Forelimb muscle (tissue), 1 donor: ENCODE results near the gene KRTAP9-1. TPM values are rescaled to one million over a fixed set of nuclear protein-coding genes. Genes with fewer than 3 reads are reported as not detected.
"Not testable (repeated sequence)": the region's sequence is repeated elsewhere in the genome, so short reads cannot be mapped to it uniquely, and the experiment has no call there.

ENCODE experiments used
- DNase-seq: peaks from one replicate; pipeline ENCODE4 v3.0.0-alpha.2; 2013; ENCODE audit warnings: low read depth
- polyA plus RNA-seq: library from polyadenylated mRNA; unstranded; fragments of 120-200 nt; gene quantifications from one replicate; pipeline ENCODE4 v1.2.1, GENCODE V29; 2013; ENCODE audit not compliant: insufficient read length

KRTAP9-1 gene, protein sequence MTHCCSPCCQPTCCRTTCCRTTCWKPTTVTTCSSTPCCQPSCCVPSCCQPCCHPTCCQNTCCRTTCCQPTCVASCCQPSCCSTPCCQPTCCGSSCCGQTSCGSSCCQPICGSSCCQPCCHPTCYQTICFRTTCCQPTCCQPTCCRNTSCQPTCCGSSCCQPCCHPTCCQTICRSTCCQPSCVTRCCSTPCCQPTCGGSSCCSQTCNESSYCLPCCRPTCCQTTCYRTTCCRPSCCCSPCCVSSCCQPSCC
- not detected for polyA plus RNA-seq

DNA sequence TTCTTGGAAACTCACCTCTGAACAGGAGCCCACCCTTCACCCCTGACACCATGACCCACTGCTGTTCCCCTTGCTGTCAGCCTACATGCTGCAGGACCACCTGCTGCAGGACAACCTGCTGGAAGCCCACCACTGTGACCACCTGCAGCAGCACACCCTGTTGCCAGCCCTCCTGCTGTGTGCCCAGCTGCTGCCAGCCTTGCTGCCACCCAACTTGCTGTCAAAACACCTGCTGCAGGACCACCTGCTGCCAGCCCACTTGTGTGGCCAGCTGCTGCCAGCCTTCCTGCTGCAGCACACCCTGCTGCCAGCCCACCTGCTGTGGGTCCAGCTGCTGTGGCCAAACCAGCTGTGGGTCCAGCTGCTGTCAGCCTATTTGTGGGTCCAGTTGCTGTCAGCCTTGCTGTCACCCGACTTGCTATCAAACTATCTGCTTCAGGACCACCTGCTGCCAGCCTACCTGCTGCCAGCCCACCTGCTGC lies at the start of gene KRTAP9-1:
Gene KRTAP9-1 (plus strand): TSS at position 51 of the 482 bp plus-strand sequence. CDS start 0 bp downstream, at position 51.
- not testable (repeated sequence) for DNase-seq

DNA sequence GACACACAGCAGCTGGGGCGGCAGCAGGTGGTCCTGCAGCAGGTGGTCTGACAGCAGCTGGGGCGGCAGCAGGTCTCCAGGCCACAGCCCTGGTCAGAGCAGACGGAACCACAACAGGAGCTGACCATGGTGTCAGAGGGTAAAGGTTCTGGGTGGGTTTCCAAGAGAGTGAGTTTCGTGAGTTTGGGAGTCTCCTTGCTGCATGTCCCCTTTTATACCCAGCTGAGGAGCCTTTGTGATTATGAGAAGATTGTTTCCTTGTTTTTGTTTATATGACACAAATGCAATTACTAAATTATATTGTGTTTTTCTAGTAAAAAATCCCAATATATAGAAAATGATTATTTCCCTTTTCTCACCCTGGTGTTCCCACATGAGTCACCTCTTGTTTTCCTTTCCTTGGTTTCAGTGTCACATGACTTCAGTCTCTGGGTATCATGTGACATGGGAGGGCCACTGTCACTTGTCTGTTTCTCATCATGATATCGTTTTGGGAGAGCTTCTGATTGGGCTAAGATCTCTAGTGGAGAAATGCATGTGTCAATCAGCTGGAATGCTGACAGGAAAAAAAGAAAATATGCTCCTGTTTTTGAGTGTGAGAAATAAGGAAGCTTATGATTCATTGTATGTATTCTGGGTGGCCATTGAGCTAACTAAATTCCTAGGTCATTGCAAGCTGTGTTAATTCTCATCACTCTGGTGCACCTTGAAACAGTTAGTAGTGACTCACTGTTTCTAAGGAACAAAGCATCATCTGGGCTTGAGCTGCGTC lies 49.1 kb upstream of the KRTAP9-1 start, which contains the start of gene KRTAP4-6:
Gene KRTAP4-6 (minus strand): TSS at position 185 of the 772 bp plus-strand sequence. CDS start 57 bp downstream, at position 128.
- no peak for DNase-seq

DNA sequence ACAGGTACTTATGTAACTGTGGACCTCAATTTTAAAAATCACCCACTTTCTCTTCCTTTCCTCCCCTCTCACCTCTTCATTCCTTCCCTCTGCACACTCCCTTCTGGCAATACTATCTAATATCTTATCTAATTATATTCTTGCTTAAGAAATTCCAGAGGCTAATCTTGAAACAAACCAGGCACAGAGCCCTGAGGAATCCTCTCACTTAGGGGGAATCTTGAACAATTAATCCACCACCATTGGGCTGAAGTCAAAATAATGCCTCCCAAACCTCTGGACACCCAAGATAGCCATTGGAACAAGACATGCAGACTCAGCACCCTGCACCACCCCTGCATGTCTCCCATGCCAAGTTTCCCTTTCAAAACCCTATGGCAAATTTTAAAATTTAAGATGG lies 48.3 kb upstream of the KRTAP9-1 start:
- DNase-seq: no peak

DNA sequence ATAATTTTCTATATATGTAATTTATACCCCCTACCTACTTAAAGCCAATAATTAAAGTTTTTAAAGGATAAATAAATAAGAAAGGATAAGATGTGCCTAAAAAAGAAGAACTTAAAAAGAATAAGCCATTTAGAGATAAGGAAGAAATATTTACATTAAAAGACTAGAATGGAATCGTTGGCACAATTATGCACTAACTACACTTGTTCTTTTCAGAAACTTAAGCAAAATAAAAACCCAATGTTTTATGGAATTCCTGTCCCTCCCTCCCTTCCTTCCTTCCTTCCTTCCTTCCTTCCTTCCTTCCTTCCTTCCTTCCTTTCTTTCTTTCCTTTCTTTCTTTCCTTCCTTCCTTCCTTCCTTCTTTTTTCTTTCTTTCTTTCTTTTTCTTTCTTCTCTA lies 44.8 kb upstream of the KRTAP9-1 start:
- no peak for DNase-seq

DNA sequence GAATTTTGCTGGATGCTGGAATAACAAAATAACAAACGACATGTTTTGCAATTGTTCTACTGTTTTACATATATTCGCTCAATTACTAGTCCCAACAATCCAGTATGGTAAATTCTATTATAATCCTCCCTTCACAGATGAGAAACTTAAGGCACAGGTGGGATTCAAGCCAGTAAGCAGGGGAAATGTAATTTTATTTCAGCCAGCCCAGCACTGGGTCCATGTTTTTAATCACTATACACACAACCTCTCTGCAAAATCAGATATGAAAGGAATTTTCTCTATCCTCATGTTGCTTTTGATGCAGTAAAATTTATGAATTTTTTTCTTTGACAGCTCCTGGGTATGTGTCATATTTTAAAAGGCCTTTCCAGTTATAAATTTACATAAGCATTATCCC lies 44.4 kb upstream of the KRTAP9-1 start:
- DNase-seq: no peak

DNA sequence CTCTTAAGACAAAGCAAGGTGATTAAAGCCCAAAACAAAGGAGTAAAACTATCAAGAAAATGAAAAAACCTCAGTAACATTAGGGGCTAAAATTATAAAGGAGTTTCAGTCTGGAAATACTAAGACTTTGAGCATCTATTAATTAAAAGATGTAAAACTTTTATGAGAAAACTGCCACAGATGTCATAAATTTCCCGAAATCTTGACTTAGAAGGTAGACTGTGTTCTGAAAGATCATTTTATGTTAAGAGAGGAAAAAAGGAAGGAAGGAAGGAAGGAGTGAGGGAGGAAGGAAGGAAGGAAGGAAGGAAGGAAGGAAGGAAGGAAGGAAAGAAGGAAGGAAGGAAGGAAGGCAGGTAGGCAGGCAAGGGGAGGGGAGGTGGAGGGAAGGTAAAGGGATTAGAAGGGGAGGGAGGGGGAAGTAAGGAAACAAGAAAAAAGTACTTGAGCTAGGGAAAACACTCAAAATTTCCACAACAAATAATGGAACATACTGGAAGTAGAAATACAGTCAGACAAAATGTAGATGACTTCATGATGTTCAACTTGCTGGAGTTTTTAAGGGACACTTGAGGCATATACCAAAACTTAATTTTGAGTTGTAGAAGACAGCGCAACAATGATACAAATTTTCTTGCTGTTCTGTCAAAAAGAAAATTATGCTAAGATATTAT lies 42.0 kb upstream of the KRTAP9-1 start:
- no peak for DNase-seq

DNA sequence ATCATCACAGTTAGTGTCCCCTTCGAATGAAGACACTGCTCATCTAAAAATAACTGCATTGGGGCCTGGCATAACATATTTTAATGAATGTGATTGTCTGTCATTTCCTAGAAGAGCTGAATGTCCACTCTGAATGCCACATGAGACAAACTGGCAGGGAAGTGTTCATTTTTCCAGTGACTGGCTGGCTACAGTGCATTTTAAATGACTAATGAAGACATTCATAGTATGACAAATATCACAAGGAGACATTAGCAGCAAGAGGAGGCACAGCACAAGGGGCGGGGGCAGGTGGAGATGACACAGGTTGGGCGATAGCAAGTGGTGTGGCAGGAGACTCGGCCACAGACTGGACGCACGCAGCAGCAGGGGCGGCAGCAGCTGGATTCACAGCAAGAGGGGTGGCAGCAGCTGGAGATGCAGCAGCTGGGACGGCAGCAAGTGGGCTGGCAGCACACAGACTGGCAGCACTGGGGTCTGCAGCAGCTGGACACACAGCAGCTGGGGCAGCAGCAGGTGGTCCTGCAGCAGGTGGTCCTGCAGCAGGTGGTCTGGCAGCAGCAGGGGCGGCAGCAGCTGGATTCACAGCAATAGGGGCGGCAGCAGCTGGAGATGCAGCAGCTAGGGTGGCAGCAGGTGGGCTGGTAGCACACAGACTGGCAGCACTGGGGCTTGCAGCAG lies 40.6 kb upstream of the KRTAP9-1 start:
- DNase-seq: not testable (repeated sequence)

DNA sequence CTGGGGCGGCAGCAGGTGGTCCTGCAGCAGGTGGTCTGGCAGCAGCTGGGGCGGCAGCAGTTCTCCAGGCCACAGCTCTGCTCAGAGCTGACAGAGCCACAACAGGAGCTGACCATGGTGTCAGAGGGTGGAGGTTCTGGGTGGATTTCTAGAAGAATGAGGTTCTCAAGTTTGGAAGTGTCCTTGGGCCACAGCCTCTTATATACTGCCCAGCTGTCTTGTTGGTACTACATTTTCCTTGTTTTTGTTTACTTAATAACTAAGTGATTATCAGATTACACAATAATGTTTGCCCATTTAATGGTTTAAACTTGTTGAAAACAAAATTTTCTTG lies 40.1 kb upstream of the KRTAP9-1 start, which contains the start of gene KRTAP4-5:
Gene KRTAP4-5 (minus strand): TSS at position 174 of the 334 bp plus-strand sequence. CDS start 58 bp downstream, at position 116.
- DNase-seq: no peak

DNA sequence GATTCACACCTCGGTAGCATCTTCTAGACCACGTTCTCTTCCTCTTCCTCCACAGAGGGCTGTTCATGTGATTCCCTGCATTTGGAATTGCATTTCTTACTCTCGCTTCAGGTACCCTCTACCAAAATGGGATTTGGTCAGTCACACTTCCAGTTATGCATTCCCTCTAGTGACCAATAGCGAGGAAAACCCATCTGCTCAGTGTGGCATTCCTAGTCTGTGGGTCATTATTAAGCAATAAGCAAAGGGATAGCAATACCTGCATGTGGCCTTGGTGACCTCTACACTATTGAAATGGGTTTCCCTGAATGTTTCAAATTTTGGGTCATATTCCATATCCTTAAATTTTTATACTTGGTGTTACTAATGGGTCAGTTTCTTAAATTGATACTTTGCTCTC lies 39.7 kb upstream of the KRTAP9-1 start:
- DNase-seq: no peak

DNA sequence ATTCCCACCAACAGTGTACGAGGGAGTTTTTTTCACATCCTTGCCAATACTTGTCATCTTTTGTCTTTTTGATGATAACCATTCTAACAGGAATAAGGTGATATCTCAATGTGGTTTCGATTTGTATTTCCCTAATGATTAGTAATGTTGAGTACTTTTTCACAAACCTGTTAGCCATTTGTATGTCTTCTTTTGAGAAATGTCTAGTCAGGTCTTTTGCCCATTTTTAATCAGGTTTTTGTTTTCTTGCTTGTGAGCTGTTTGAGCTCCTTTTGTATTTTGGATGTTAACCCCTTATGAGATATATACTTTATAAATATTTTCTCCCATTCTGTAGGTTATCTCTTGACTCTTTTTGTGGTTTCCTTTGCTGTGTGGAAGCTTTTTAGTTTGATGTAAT lies 38.2 kb upstream of the KRTAP9-1 start:
- no peak for DNase-seq

DNA sequence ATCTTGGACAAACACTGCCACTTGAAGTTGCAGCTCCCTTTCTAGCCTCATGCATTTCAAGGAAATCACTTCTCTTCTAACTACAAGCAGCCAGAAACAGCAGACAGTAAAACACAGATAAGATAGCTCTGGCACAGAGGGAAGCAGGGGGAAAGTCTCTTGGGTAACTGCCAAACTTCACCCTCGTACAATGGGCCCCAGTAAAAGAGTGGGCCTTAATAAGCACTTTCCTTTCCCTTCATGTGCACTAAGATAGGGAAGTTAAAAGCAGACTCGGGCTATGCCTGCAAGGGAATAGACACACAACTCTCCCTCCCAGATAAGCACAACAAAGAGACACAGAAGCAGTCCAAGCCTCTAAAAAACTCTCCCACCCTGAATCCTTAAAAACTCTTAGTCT lies 35.8 kb upstream of the KRTAP9-1 start:
- DNase-seq: no peak

DNA sequence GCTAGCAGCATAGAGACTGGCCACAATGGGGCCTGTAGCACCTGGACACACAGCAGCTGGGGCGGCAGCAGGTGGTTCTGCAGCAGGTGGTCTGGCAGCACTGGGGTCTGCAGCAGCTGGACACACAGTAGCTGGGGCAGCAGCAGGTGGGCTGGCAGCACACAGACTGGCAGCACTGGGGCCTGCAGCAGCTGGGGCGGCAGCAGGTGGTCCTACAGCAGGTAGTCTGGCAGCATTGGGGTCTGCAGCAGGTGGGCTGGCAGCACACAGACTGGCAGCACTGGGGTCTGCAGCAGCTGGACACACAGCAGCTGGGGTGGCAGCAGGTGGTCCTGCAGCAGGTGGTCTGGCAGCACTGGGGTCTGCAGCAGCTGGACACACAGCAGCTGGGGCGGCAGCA lies 29.5 kb upstream of the KRTAP9-1 start:
- DNase-seq: not testable (repeated sequence)

DNA sequence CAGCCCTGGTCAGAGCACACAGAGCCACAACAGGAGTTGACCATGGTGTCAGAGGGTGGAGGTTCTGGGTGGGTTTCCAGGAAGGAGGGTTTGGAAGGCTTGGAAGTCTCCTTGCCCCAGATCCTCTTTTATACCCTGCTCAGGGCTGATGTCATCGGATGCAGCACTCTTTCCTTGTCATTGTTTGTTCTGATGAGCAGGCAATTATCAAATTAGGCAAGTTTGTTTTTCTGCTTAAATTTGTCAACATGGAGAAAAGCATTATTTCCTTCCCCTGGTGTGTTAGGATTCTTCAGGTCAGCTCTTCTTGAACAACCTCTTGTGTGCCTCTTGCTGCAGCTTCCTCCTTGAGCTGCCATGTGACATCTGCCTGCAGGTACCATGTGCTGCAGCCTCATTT lies 29.0 kb upstream of the KRTAP9-1 start, which contains the start of gene KRTAP4-4:
Gene KRTAP4-4 (minus strand): TSS at position 101 of the 400 bp plus-strand sequence. CDS start 57 bp downstream, at position 44.
- DNase-seq: no peak

DNA sequence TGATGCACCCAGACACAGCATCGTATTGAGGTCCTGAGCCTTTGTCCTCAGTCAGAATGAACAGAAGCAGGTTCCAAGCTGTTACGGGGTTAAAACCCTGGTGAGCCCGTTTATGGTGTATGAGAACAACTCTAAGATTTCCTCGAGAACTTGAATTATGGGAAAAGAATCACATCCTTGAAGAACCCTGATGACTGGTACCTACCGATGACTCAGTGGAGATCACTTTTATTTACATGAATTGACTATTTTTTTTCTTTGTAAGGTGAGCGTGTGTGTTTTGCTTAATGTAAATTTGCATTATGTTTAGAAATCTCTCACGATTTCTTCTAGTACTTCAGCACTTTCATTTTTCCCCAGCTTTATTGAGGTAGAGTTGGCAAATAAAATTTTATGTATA lies 25.9 kb upstream of the KRTAP9-1 start:
- DNase-seq: no peak

DNA sequence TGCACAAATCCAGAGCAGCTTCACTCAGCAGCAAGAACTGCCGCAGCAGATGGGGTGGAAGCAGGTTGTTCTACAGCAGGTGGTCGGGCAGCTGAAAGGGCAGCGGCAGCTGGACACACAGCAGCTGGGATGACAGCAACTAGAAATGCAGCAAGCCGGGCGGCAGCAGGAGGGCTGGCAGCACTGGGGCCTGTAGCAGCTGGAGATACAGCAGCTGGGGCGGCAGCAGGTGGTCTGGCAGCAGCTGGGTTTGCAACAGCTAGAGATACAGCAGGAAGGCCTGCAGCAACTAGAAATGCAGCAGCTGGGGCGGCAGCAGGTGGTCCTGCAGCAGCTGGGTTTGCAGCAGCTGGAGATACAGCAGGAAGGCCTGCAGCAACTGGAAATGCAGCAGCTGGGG lies 22.1 kb upstream of the KRTAP9-1 start:
- DNase-seq: no peak

DNA sequence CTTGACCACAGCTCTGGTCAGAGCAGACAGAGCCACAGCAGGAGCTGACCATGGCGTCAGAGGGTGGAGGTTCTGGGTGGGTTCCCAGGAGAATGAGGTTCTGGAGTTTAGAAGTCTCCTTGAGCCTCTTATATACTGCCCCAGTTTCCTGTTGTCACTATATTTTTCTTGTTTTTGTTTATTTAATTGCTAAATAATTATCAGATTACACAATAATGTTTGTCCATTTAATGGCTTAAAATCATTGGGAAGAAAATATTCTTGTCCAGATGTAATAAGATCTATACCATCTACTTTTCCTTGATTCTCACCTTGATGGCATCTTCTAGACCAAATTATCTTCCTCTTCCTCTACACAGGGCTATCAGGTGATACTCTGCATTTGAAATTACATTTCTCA lies 21.6 kb upstream of the KRTAP9-1 start, which contains the start of gene KRTAP4-3:
Gene KRTAP4-3 (minus strand): TSS at position 101 of the 400 bp plus-strand sequence. CDS start 49 bp downstream, at position 52.
- no peak for DNase-seq

DNA sequence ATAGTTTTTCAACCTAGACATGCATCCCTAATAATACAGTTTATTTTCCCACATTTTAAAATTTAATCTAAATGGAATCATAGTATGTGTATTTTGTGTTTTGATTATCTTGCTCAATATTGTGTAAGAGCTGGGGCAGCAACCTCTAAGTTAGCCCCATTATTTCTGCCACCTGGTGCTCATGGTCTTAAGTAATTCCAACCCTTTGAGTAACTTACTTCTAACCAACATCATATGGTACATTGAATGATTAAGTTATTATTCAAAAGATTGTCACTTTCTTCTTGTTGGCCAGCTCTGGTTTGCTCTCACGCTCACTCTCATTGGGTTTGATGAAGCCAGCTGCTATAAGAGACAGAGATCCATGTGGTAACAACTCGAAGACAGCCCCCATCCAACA lies 17.8 kb upstream of the KRTAP9-1 start:
- DNase-seq: no peak

DNA sequence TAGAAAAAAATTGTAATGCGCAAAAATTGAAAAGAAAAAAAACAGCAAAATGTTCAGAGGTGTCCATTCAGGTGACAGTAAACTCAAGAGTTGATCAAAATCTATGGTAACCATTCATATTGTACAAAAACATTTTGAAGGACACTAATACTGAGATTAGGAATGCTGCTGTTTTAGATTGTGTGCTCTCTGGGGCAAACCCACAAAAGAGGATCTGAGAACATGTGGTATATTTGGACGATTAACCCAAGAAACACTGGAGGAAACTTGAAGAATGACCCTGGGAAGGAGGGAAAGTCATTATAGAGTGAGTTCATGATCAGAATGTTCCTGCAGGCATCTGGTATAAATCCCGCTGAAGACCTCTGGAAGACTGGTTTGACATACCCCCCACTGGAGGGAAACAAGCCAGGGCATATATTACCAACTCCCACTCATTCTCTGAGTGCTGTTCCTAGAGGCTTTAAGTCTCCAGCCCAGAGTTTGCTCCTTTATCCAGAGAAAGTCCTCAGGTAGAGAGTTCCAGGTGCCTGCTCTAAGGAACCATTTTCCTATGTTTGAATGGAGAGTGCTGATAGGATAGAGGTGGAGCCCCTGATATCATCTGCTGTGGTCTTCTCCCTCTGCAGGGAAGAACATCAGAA lies 12.8 kb upstream of the KRTAP9-1 start:
- DNase-seq: no peak

DNA sequence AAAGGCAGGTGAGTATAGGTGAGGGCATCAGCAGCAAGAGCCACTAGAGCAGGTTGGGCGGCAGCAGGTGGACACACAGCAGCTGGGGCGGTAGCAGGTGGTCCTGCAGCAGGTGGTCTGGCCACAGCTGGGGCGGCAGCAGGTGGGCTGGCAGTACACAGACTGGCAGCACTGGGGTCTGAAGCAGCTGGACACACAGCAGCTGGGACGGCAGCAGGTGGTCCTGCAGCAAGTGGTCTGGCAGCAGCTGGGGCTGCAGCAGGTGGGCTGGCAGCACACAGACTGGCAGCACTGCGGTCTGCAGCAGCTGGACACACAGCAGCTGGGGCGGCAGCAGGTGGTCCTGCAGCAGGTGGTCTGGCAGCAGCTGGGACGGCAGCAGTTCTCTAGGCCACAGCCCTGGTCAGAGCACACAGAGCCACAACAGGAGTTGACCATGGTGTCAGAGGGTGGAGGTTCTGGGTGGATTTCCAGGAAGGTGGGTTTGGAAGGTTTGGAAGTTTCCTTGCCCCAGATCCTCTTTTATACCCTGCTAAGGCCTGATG lies 11.9 kb upstream of the KRTAP9-1 start, which contains the start of gene KRTAP4-2:
Gene KRTAP4-2 (minus strand): TSS at position 495 of the 545 bp plus-strand sequence. CDS start 57 bp downstream, at position 438.
- no peak for DNase-seq

DNA sequence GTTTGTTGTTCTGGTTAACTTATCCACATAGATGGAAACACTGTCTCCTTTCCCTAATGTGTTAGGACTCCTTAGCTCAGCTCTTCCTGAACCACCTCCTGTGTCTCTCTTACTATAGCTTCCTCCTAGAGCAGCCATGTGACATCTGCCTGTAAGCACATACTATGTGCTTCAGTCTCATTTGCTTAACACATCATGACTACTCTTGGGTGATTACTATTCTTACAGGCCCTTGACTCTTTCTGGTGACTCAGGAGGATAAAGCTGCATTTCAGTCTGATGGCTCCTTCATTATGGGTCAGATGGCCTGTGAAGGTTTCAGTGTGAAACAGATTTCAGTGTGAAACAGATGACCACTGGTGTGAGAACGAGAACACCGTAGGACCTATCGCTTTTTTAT lies 11.3 kb upstream of the KRTAP9-1 start:
- no peak for DNase-seq
